Progenitor cell of endocrine pancreas (in vitro differentiated cells): ENCODE results near the gene YOD1. TPM values are rescaled to one million over a fixed set of nuclear protein-coding genes. Genes with fewer than 3 reads are reported as not detected.

ENCODE experiments used
- DNase-seq: peaks from one replicate; pipeline ENCODE4 v3.0.0; 2021; ENCODE audit warnings: low spot score; ENCODE audit not compliant: unreplicated experiment
- H3K27ac Mint-ChIP-seq: 2 replicates; pipeline ENCODE4 v1.8.0; 2021; ENCODE audit warnings: mild to moderate bottlenecking, moderate library complexity, mixed read lengths
- H3K27me3 Mint-ChIP-seq: 2 replicates; pipeline ENCODE4 v1.8.0; 2021; ENCODE audit warnings: mixed read lengths
- H3K36me3 Mint-ChIP-seq: 2 replicates; pipeline ENCODE4 v1.8.0; 2022; ENCODE audit warnings: mixed read lengths; ENCODE audit not compliant: insufficient read depth
- H3K4me1 Mint-ChIP-seq: 2 replicates; pipeline ENCODE4 v1.8.0; 2021; ENCODE audit warnings: low read depth, mixed read lengths
- H3K4me3 Mint-ChIP-seq: 2 replicates; pipeline ENCODE4 v1.8.0; 2021; ENCODE audit warnings: low read depth, mild to moderate bottlenecking, moderate library complexity, mixed read lengths
- H3K9me3 Mint-ChIP-seq: 2 replicates; pipeline ENCODE4 v1.8.0; 2021; ENCODE audit warnings: low read depth, mixed read lengths
- total RNA-seq: library from RNA; stranded (reverse); gene quantifications from 2 replicates; pipeline ENCODE4 v1.2.1, GENCODE V29; 2021
- TF ChIP-seq, protein P1 (sequence below): fragments of 200-600 bp; sonication (generic); IDR thresholded peaks from one replicate; pipeline ENCODE4 v1.5.0; 2021; ENCODE audit warnings: antibody characterized with exemption, mild to moderate bottlenecking; ENCODE audit not compliant: unreplicated experiment

Gene YOD1
- total RNA-seq, 1 donor from 2014 or later = 8.7 TPM

DNA sequence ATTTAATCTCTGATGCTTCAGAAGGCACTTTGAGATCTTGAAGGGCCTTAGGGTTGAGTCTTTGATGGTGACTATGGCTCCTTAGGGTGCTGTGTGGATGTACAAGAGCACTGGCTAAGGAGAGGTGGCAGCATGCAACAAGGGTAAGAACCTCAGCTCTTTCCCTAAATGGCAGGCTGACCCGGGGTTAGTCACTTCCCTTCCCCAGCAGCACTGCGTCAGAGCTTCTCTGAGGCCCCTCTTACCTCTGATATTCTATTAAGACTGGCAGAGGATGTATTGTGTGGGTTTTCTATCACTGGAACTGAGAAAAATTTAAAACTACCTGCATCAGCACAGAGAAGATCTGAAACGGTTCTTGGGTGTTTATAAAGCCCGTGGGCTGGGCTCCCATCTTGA, 30.3 kb downstream of the YOD1 start:
- Mint-ChIP-seq H3K4me1 (peaks cover 26% of the 10 kb centered on the region), H3K27ac (no peak overlapping the region), H3K9me3 (no peaks in the 10 kb centered on the region), H3K36me3 (peaks cover 23% of the 10 kb centered on the region), H3K4me3 (no peak overlapping the region), H3K27me3 (peaks cover 7% of the 10 kb centered on the region)
- TF ChIP-seq, protein P1, sequence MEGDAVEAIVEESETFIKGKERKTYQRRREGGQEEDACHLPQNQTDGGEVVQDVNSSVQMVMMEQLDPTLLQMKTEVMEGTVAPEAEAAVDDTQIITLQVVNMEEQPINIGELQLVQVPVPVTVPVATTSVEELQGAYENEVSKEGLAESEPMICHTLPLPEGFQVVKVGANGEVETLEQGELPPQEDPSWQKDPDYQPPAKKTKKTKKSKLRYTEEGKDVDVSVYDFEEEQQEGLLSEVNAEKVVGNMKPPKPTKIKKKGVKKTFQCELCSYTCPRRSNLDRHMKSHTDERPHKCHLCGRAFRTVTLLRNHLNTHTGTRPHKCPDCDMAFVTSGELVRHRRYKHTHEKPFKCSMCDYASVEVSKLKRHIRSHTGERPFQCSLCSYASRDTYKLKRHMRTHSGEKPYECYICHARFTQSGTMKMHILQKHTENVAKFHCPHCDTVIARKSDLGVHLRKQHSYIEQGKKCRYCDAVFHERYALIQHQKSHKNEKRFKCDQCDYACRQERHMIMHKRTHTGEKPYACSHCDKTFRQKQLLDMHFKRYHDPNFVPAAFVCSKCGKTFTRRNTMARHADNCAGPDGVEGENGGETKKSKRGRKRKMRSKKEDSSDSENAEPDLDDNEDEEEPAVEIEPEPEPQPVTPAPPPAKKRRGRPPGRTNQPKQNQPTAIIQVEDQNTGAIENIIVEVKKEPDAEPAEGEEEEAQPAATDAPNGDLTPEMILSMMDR = no peak
- no peak for DNase-seq

DNA sequence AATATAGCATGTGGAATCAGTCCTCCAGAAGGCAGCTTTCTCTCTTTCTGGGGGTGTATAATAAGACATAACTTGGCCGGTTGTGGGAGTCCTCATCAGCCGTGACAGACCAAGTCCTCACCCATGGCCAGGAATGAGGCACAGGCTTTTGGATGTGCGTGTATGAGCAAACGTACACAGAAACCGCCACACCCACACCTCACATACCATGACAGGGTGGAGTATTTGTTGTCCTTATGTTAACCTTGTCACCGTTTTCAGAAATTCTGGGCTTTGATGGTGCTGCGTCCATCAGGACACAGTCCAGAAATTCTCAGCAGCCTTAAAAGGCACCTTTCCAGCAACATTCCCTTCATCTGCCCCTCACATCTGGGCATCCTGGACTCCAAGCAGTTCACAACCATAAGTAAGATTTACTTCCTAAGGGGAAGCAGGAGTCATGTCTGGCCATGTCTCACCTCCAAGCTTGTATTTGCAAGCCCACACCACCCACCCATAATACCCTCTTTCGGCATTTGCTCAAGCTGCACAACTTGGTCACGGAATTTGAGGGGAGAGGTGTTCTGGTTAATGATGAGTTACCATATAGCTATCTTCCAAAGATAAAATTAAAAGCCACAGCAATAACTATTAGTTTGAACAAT, 30.8 kb downstream of the YOD1 start:
- no peak for DNase-seq
- peaks cover 21% of the 10 kb centered on the region for H3K4me1 Mint-ChIP-seq
- peak overlapping the region; percentile 50 for H3K27ac Mint-ChIP-seq
- TF ChIP-seq, protein P1 = no peak
- H3K27me3 Mint-ChIP-seq = peaks cover 10% of the 10 kb centered on the region
- peaks cover 21% of the 10 kb centered on the region for H3K36me3 Mint-ChIP-seq
- no peaks in the 10 kb centered on the region for H3K9me3 Mint-ChIP-seq
- no peak overlapping the region for H3K4me3 Mint-ChIP-seq

DNA sequence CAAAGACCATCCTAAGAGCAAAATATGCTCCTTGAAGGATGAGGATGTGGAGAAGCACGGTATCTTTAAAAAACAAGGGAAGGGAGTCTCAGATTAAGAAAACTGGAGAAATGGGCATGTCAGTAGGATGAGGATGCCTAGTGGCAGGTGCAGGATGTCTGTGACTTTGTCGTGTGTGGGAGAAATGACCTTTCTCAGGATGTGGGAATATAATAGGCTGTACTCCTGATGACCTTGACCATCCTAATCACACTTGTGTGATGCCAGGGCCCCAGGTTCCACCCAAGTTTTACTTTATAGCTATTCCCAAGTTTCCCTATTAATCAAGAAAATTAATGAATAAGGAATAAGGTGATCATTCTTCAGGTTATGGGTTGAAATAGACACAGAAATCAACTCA, 31.3 kb downstream of the YOD1 start:
- TF ChIP-seq, protein P1 = no peak
- H3K4me1 Mint-ChIP-seq = peaks cover 18% of the 10 kb centered on the region
- H3K9me3 Mint-ChIP-seq = no peaks in the 10 kb centered on the region
- no peak overlapping the region for H3K27ac Mint-ChIP-seq
- peaks cover 19% of the 10 kb centered on the region for H3K36me3 Mint-ChIP-seq
- H3K4me3 Mint-ChIP-seq = no peak overlapping the region
- H3K27me3 Mint-ChIP-seq = peaks cover 15% of the 10 kb centered on the region
- DNase-seq = no peak

DNA sequence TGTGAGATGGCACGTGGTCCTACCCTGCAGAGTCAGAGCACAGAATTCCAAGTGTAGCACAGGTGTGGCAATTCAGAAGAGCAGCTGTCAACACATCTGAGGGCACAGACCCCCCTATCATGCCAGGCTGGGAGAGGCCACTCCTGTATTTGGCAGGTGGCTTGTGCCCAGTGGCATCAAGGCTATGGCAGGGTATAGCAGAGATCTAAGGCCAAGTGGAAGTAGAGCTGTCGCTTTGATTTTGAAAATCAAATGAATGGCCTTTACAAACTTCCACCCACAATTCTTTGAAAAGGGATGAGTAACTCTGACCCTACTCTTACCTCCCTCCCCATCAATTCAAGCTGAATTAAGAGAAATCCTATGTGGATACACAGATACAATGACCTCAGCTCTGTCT, 31.8 kb downstream of the YOD1 start:
- H3K27me3 Mint-ChIP-seq = peaks cover 19% of the 10 kb centered on the region
- H3K4me3 Mint-ChIP-seq = no peak overlapping the region
- no peak overlapping the region for H3K27ac Mint-ChIP-seq
- H3K36me3 Mint-ChIP-seq = peaks cover 15% of the 10 kb centered on the region
- no peaks in the 10 kb centered on the region for H3K9me3 Mint-ChIP-seq
- no peak for DNase-seq
- TF ChIP-seq, protein P1 = no peak
- H3K4me1 Mint-ChIP-seq = peaks cover 13% of the 10 kb centered on the region

DNA sequence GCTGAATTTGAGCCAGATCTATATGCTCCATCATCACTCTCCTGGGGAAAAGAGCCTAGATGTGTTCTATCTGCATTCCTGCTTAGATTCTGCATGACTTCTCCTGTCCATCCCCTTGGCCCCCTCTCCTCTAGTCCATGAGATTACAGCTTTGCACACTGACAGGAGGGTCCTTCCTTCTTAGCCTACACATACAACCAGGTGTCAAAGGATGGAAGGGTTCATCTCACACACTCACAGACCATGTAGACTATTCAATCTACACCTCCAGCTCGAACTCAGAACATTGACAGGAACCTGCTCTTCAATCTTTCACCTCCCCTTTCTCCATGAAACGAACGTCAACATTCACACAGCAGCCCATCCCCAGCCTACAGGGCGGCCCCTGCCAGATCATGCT, 32.3 kb downstream of the YOD1 start:
- Mint-ChIP-seq H3K9me3 (no peaks in the 10 kb centered on the region), H3K4me3 (no peak overlapping the region), H3K27ac (no peak overlapping the region), H3K36me3 (peaks cover 15% of the 10 kb centered on the region), H3K4me1 (peaks cover 10% of the 10 kb centered on the region), H3K27me3 (peaks cover 21% of the 10 kb centered on the region)
- no peak for DNase-seq
- TF ChIP-seq, protein P1 = no peak
